Fibroblast of lung (primary cell): Measurements from ENCODE around the gene RPL19.

Experiments
- EZH2 ChIP-seq: IDR thresholded peaks from 2 replicates; pipeline ENCODE4 v1.5.1; 2012; ENCODE audit warnings: low read length, control low read depth, mild to moderate bottlenecking; ENCODE audit errors: missing control alignments
- TF ChIP-seq, protein P1 (sequence below), 2 donors: IDR thresholded peaks in 1 of 2; conservative IDR thresholded peaks in 1 of 2; 1 replicate in 1 of 2; 2 replicates in 1 of 2; pipeline ENCODE4 v1.5.1; 2011 to 2012; ENCODE audit warnings: low read length in 2 of 2, control low read depth in 1 of 2, inconsistent platforms in 1 of 2, low read depth in 1 of 2, mild to moderate bottlenecking in 1 of 2

DNA sequence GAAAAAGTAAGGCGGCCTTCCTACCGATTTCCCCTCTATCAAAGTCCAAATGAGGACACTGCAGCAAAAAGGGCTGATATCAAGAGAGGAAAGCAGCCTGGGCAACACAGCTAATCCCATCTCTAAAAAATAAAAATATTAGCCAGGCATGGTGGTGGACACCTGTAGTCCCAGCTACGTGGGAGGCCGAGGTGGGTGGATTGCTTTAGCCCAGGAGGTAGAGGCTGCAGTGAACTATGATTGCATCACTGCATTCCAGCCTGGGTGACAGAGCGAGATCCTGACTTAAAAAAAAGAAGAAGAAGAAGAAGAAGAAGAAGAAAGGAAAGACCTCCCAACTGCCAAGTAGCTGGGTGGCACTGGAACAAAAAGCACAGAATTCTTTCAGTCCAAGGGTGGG, 17.0 kb upstream of the RPL19 start:
- TF ChIP-seq, protein P1, sequence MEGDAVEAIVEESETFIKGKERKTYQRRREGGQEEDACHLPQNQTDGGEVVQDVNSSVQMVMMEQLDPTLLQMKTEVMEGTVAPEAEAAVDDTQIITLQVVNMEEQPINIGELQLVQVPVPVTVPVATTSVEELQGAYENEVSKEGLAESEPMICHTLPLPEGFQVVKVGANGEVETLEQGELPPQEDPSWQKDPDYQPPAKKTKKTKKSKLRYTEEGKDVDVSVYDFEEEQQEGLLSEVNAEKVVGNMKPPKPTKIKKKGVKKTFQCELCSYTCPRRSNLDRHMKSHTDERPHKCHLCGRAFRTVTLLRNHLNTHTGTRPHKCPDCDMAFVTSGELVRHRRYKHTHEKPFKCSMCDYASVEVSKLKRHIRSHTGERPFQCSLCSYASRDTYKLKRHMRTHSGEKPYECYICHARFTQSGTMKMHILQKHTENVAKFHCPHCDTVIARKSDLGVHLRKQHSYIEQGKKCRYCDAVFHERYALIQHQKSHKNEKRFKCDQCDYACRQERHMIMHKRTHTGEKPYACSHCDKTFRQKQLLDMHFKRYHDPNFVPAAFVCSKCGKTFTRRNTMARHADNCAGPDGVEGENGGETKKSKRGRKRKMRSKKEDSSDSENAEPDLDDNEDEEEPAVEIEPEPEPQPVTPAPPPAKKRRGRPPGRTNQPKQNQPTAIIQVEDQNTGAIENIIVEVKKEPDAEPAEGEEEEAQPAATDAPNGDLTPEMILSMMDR (conservative IDR thresholded peaks at IDR 0.05 in 1 of 2, IDR thresholded peaks at IDR 0.05 in 1 of 2; ENCODE audit: low read depth in 1 of 2, low read length in 2 of 2) = no peak
- TF ChIP-seq EZH2 = no peak
